Caco-2 (cell line): Measurements from ENCODE around the gene ANKRD44. TPM values are rescaled to one million over a fixed set of nuclear protein-coding genes. Genes with fewer than 3 reads are reported as not detected.

Experiments
- BruUV-seq: library from RNA; stranded (reverse); fragments of 400-500 nt; replicated peaks from 2 replicates; lab custom pipeline; 2021; lab: Mats Ljungman, UMichigan
- CTCF ChIA-PET: fragments of 300-600 bp; sonication (Branson Sonifier 250); formaldehyde crosslinking; loops from one replicate; lab custom pipeline; 2022; ENCODE audit warnings: antibody characterized with exemption; lab: Charles Lee
- POLR2A ChIA-PET: fragments of 300-600 bp; sonication (Branson Sonifier 250); formaldehyde crosslinking; loops from one replicate; lab custom pipeline; 2022; ENCODE audit warnings: antibody characterized with exemption; lab: Charles Lee
- DNase-seq, 2 experiments: peaks; one replicate each; pipeline versions ENCODE4 v3.0.0 to v3.0.0-alpha.2; 2020 to 2022
- H3K27me3 ChIP-seq: replicated peaks from 2 replicates; pipeline ENCODE4 v1.6.0; 2011; ENCODE audit warnings: low read length; ENCODE audit not compliant: control insufficient read depth, insufficient read depth
- H3K36me3 ChIP-seq: 2 replicates; pipeline ENCODE4 v1.5.1; 2011; ENCODE audit warnings: low read length; ENCODE audit not compliant: control insufficient read depth, insufficient read depth
- H3K4me1 ChIP-seq: fragments of 250-450 bp; sonication (Bioruptor Pico); 2 replicates; pipeline ENCODE4 v1.5.1; 2020; ENCODE audit warnings: mild to moderate bottlenecking
- H3K4me3 ChIP-seq: 2 replicates; pipeline ENCODE4 v1.5.1; 2011; ENCODE audit warnings: low read depth, mild to moderate bottlenecking, control low read depth, low read length
- H3K9me3 ChIP-seq: fragments of 250-450 bp; sonication (Bioruptor Pico); 2 replicates; pipeline ENCODE4 v1.5.1; 2020; ENCODE audit warnings: mild to moderate bottlenecking, moderate library complexity
- H3K27ac Mint-ChIP-seq: one replicate; pipeline ENCODE4 v1.8.0; 2022; ENCODE audit warnings: mixed read lengths; ENCODE audit not compliant: unreplicated experiment
- H3K27me3 Mint-ChIP-seq: one replicate; pipeline ENCODE4 v1.8.0; 2022; ENCODE audit warnings: mixed read lengths; ENCODE audit not compliant: insufficient read depth, unreplicated experiment
- H3K36me3 Mint-ChIP-seq: one replicate; pipeline ENCODE4 v1.8.0; 2022; ENCODE audit warnings: mild to moderate bottlenecking, mixed read lengths; ENCODE audit not compliant: insufficient read depth, unreplicated experiment
- H3K4me1 Mint-ChIP-seq: one replicate; pipeline ENCODE4 v1.8.0; 2022; ENCODE audit warnings: low read depth, mixed read lengths; ENCODE audit not compliant: unreplicated experiment
- H3K4me3 Mint-ChIP-seq: one replicate; pipeline ENCODE4 v1.8.0; 2022; ENCODE audit warnings: mild to moderate bottlenecking, moderate library complexity, mixed read lengths; ENCODE audit not compliant: unreplicated experiment
- H3K9me3 Mint-ChIP-seq: one replicate; pipeline ENCODE4 v1.8.0; 2022; ENCODE audit warnings: mixed read lengths; ENCODE audit not compliant: unreplicated experiment
- CTCF ChIP-seq, 2 experiments: fragments of 200-600 bp in 1 of 2; IDR thresholded peaks; 1 replicate in 1 of 2; 2 replicates in 1 of 2; pipeline versions ENCODE4 v1.5.1 to v1.8.0; 2011 to 2022; ENCODE audit warnings: antibody characterized with exemption in 1 of 2, control low read depth in 1 of 2, inconsistent platforms in 1 of 2, low read depth in 1 of 2, low read length in 1 of 2, mild to moderate bottlenecking in 1 of 2, moderate library complexity in 1 of 2; ENCODE audit not compliant: insufficient read depth in 1 of 2, severe bottlenecking in 1 of 2, unreplicated experiment in 1 of 2
- intact Hi-C: fragments of 100-400 bp; cut with micrococcal nuclease; formaldehyde crosslinking; loops from one replicate; pipeline ENCODE4 v1.10.0; 2022; ENCODE audit not compliant: unreplicated experiment
- total RNA-seq: library from RNA; stranded (reverse); gene quantifications from 2 replicates; pipeline ENCODE4 v1.2.3, GENCODE V29; 2022

ANKRD44 gene
- total RNA-seq, 1 experiment from 2014 or later = 1.0 TPM

GRCh38 chr2:197086500-197086899, 224.1 kb downstream of the ANKRD44 start:
- H3K4me3 ChIP-seq = no peak overlapping the region
- H3K36me3 ChIP-seq = no peaks in the 10 kb centered on the region
- CTCF ChIA-PET = no interaction called here
- H3K9me3 Mint-ChIP-seq = no peaks in the 10 kb centered on the region
- H3K27me3 ChIP-seq = no peaks in the 10 kb centered on the region
- POLR2A ChIA-PET = no interaction called here
- no peak overlapping the region for H3K4me3 Mint-ChIP-seq
- H3K9me3 ChIP-seq = no peaks in the 10 kb centered on the region
- peaks cover 14% of the 10 kb centered on the region for H3K27me3 Mint-ChIP-seq
- no peak for DNase-seq
- no peaks in the 10 kb centered on the region for H3K36me3 Mint-ChIP-seq
- H3K4me1 ChIP-seq = no peaks in the 10 kb centered on the region
- intact Hi-C loops = no loop called here
- H3K4me1 Mint-ChIP-seq = no peaks in the 10 kb centered on the region
- no peak overlapping the region for H3K27ac Mint-ChIP-seq
- no TSS peak for BruUV-seq
- no peak for TF ChIP-seq CTCF (IDR thresholded peaks at IDR 0.05; ENCODE audit: insufficient read depth in 1 of 2, low read depth in 1 of 2, low read length in 1 of 2, severe bottlenecking in 1 of 2, unreplicated experiment in 1 of 2)

GRCh38 chr2:197085665-197086064, 224.9 kb downstream of the ANKRD44 start:
- H3K36me3 Mint-ChIP-seq = no peaks in the 10 kb centered on the region
- no peak overlapping the region for H3K27ac Mint-ChIP-seq
- H3K36me3 ChIP-seq = no peaks in the 10 kb centered on the region
- BruUV-seq = no TSS peak
- no peaks in the 10 kb centered on the region for H3K9me3 Mint-ChIP-seq
- POLR2A ChIA-PET = no interaction called here
- H3K4me3 ChIP-seq = no peak overlapping the region
- no peaks in the 10 kb centered on the region for H3K9me3 ChIP-seq
- CTCF ChIA-PET = no interaction called here
- intact Hi-C loops = no loop called here
- H3K4me1 Mint-ChIP-seq = no peaks in the 10 kb centered on the region
- H3K4me3 Mint-ChIP-seq = no peak overlapping the region
- no peak for TF ChIP-seq CTCF (IDR thresholded peaks at IDR 0.05; ENCODE audit: insufficient read depth in 1 of 2, low read depth in 1 of 2, low read length in 1 of 2, severe bottlenecking in 1 of 2, unreplicated experiment in 1 of 2)
- peaks cover 14% of the 10 kb centered on the region for H3K27me3 Mint-ChIP-seq
- DNase-seq = no peak
- no peaks in the 10 kb centered on the region for H3K4me1 ChIP-seq
- H3K27me3 ChIP-seq = no peaks in the 10 kb centered on the region

GRCh38 chr2:197081294-197081693, 229.3 kb downstream of the ANKRD44 start:
- intact Hi-C loops = no loop called here
- no peaks in the 10 kb centered on the region for H3K9me3 Mint-ChIP-seq
- H3K4me3 Mint-ChIP-seq = no peak overlapping the region
- no peaks in the 10 kb centered on the region for H3K36me3 Mint-ChIP-seq
- Histone ChIP-seq H3K4me1 (no peaks in the 10 kb centered on the region), H3K4me3 (no peak overlapping the region), H3K9me3 (no peaks in the 10 kb centered on the region), H3K27me3 (no peaks in the 10 kb centered on the region), H3K36me3 (no peaks in the 10 kb centered on the region)
- no TSS peak for BruUV-seq
- DNase-seq = no peak
- no peak for TF ChIP-seq CTCF (IDR thresholded peaks at IDR 0.05; ENCODE audit: insufficient read depth in 1 of 2, low read depth in 1 of 2, low read length in 1 of 2, severe bottlenecking in 1 of 2, unreplicated experiment in 1 of 2)
- H3K4me1 Mint-ChIP-seq = no peaks in the 10 kb centered on the region
- ChIA-PET POLR2A (no interaction called here), CTCF (interaction anchor here (0.6 kb wide), 1 partner anchor 31 kb away, joined by 4 read pairs; no protein-coding TSS in a partner anchor)
- H3K27me3 Mint-ChIP-seq = peaks cover 11% of the 10 kb centered on the region
- no peak overlapping the region for H3K27ac Mint-ChIP-seq
